ENCODE results near the gene PLPP4.

DNA sequence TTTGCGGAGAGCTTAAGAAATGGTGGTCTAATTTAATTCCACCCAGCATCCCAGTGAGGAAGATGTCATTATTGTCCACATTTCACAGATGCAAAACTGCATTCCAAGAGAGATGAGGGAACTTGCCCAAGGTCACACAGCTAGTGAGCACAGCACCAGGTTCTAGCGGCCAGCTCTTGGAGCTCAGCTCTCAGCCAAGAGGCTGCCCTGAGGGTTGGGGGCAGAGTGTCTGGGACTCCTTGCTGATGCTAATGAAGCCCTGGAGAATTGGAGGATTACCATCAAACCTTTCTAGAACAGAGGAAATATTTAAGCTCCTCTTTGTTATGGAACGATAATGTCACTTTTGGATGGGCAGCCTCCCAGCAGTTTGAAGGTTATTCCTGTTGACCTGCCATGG lies 48.0 kb downstream of the PLPP4 start:
- TF ChIP-seq, protein P1, sequence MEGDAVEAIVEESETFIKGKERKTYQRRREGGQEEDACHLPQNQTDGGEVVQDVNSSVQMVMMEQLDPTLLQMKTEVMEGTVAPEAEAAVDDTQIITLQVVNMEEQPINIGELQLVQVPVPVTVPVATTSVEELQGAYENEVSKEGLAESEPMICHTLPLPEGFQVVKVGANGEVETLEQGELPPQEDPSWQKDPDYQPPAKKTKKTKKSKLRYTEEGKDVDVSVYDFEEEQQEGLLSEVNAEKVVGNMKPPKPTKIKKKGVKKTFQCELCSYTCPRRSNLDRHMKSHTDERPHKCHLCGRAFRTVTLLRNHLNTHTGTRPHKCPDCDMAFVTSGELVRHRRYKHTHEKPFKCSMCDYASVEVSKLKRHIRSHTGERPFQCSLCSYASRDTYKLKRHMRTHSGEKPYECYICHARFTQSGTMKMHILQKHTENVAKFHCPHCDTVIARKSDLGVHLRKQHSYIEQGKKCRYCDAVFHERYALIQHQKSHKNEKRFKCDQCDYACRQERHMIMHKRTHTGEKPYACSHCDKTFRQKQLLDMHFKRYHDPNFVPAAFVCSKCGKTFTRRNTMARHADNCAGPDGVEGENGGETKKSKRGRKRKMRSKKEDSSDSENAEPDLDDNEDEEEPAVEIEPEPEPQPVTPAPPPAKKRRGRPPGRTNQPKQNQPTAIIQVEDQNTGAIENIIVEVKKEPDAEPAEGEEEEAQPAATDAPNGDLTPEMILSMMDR (IDR thresholded peaks at IDR 0.05), result no peak
- no peak for TF ChIP-seq POLR2A (IDR thresholded peaks at IDR 0.05)
